GM12801 (cell line): ENCODE results near the gene ANKRD66.

Experiments
- TF ChIP-seq, protein P1 (sequence below): IDR thresholded peaks from one replicate; pipeline ENCODE4 v1.5.1; 2011; ENCODE audit warnings: control low read depth; ENCODE audit not compliant: insufficient read length; ENCODE audit errors: extremely low read depth

ANKRD66 gene

DNA sequence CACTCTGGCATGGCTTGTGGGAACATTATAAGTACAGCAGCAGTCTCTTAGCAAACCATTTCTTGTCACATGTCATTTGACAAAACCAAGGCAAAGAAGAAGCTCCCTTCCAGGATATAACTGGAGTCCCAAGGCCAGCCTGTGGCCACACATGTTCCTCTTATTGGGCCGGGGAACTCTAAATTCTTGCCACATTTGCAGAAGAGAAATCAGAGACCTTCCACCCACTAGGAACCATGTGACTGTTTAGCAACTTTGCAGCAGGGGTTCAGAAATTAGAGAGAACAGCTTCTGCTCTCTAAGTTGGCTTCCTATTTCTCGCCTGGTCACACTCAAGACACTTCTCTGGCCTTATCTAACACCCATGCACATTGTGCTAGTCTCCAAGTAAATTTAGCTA, 26.0 kb downstream of the ANKRD66 start:
- TF ChIP-seq, protein P1, sequence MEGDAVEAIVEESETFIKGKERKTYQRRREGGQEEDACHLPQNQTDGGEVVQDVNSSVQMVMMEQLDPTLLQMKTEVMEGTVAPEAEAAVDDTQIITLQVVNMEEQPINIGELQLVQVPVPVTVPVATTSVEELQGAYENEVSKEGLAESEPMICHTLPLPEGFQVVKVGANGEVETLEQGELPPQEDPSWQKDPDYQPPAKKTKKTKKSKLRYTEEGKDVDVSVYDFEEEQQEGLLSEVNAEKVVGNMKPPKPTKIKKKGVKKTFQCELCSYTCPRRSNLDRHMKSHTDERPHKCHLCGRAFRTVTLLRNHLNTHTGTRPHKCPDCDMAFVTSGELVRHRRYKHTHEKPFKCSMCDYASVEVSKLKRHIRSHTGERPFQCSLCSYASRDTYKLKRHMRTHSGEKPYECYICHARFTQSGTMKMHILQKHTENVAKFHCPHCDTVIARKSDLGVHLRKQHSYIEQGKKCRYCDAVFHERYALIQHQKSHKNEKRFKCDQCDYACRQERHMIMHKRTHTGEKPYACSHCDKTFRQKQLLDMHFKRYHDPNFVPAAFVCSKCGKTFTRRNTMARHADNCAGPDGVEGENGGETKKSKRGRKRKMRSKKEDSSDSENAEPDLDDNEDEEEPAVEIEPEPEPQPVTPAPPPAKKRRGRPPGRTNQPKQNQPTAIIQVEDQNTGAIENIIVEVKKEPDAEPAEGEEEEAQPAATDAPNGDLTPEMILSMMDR: no peak

- TF ChIP-seq, protein P1: no peak
Observed at GRCh38 chr6:46773201-46773855, 26.6 kb downstream of the ANKRD66 start.

DNA sequence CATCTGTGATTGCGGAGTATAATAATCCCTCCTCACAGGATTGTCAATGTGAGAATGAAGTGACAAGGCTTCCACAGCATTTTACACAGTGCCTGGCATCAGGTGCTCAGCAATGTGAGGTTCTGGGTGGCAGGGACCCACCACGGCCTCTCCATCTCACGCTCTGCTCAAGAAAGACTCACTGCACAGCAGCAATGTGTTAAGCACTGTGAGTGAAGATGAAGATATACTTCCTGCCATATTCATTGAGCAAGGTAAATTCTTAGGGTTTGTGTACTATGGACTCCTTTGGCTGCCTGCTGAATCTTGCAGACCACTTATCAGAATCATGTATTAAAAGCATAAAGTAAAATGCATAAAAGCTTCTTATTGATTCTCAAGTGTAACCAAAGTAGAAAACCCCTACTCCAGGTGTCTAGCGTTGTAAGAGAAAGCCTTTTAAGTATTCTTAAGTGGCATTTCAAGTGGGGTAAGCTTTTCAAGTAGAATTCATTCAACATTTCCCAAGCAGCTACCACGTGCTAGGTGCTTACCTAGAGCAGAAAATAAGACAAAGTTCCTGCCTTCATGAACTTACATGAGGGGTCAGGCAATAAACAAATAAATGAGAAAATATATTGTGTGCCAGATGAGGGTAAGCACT, 29.5 kb downstream of the ANKRD66 start:
- TF ChIP-seq, protein P1: no peak

DNA sequence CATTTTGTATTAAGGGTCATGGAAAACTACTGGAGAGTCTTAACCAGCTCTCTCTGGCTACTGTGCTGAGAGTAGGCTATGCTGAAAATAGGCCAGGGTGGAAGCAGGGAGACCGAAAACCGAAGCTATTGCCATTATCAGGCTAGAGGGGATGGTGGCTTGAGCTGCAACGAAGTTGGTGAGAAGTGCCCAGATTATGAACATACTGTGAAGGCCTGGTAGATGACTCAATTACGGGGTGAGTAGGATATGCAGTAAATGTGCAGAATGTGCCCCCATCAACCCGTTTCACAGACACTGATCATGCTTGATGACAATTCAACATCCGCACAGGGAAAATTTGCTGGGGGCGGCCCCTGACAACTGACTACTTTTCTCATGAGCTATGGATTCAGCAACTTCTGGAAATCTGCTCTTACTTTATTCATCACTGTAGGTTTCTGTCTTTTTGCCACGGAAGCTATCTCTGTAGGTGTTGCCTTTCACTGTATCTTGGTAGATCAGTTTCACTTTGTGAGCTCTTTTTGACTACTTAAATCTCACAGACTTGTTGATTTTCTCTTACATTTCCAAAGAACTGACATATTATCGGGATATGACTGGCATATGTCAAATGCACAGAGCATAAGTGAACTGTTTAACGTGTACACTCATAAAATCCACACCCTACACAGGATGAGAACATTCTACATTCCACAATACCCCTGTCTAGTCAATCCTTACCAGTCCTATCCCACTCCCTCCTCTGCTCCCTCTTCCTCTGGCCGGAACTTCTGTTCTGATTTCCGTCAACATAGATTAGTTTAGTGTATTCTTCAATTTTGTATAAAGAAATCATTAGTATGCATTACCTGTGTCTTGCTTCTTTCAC, 31.0 kb downstream of the ANKRD66 start:
- TF ChIP-seq, protein P1: no peak

GRCh38 chr6:46781478-46782378, 35.0 kb downstream of the ANKRD66 start:
- TF ChIP-seq, protein P1: no peak

GRCh38 chr6:46784535-46784934, 37.8 kb downstream of the ANKRD66 start:
- TF ChIP-seq, protein P1: no peak
